ENCODE measurements around the gene SLC38A10.

Gene SLC38A10

DNA sequence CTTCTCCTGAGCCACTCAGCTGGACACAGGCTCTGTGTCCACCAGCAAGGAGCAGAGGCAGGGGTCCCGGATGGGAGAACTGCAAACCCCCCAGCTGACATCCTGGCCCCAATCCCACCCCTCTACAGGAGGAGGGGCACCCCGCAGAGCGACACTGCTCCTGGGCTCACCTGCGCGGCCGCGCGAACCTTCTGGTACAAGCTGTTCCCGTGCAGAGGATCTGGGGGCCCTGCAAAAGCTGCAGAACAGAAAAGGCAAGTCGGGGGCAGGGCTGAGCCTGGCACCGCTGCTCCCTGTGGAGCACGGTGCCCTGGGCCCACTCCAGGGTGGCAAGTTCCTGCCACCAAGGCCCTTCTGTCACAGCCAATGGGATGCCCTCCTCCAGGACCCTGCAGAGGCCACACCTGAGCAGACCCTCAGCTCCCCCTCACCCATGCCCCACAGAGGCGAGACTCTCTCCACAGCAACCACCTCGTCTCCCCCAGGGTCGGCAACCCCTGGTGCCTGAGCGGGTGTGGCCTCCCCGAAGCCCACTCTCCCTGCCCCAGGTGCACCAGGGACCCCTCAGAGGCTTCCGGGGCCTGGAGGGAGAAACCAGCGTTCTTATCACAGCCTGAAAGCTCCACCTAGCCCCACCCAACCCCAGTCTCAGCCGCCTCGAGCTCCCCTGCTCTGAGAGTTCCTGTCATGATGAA lies 61.1 kb downstream of the SLC38A10 start:
- Histone ChIP-seq H3K9me3 (ENCODE audit: severe bottlenecking) (no peaks in the 10 kb centered on the region), H3K4me1 (ENCODE audit: insufficient read depth, poor library complexity, severe bottlenecking) (no peaks in the 10 kb centered on the region), H3K27me3 (ENCODE audit: insufficient read depth, poor library complexity, severe bottlenecking) (no peaks in the 10 kb centered on the region), H3K27ac (ENCODE audit: poor library complexity, severe bottlenecking) (no peak overlapping the region), H3K36me3 (ENCODE audit: low read depth) (peaks cover 16% of the 10 kb centered on the region), H3K4me3 (ENCODE audit: severe bottlenecking) (no peak overlapping the region)
- DNase-seq (ENCODE audit: low spot score) (no peak), ATAC-seq (ENCODE audit: low read depth) (no peak)
- TF ChIP-seq CTCF (IDR thresholded peaks at IDR 0.05; ENCODE audit: poor library complexity, severe bottlenecking) = no peak

- no peaks in the 10 kb centered on the region for H3K27me3 ChIP-seq (ENCODE audit: insufficient read depth, poor library complexity, severe bottlenecking)
- H3K4me3 ChIP-seq (ENCODE audit: severe bottlenecking) = no peak overlapping the region
- ATAC-seq (ENCODE audit: low read depth) (no peak), DNase-seq (ENCODE audit: low spot score) (no peak)
- H3K36me3 ChIP-seq (ENCODE audit: low read depth) = peaks cover 16% of the 10 kb centered on the region
- no peak for TF ChIP-seq CTCF (IDR thresholded peaks at IDR 0.05; ENCODE audit: poor library complexity, severe bottlenecking)
- H3K9me3 ChIP-seq (ENCODE audit: severe bottlenecking) = no peaks in the 10 kb centered on the region
- no peak overlapping the region for H3K27ac ChIP-seq (ENCODE audit: poor library complexity, severe bottlenecking)
- no peaks in the 10 kb centered on the region for H3K4me1 ChIP-seq (ENCODE audit: insufficient read depth, poor library complexity, severe bottlenecking)
These were observed 61.8 kb downstream of the SLC38A10 start for GRCh38 chr17:81233316-81233715.

DNA sequence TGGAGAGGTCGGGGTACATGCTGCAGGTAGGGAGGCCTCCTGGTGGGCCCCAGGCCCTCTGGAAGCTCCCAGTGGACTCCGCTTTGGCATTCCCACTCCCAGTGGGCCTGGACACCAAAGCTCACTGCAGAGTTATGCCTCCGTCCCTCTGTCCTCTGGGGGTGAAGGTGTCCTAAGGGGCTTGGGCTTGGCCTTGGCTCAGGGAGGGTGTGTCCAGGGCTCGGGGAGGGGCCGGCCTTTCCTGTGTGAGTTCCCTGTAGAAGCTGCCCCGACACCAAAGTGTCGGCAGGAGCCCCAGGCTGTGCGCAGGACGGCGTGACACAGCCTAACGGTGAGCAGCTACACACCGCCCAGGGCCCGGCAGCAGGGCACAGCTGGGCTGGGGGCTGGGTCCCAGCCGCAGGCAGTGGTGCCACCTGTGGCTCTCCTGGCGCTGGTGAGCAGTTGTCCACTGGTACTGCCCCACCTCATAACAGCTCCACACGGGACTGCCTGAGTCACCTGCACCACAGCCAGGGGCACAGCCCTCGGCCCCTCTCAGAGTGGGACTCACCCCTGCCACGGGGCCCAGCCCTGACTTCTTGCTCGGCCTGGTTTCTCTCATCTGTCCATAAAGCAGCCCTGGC lies 62.4 kb downstream of the SLC38A10 start:
- Histone ChIP-seq H3K27ac (ENCODE audit: poor library complexity, severe bottlenecking) (no peak overlapping the region), H3K36me3 (ENCODE audit: low read depth) (peaks cover 16% of the 10 kb centered on the region), H3K4me1 (ENCODE audit: insufficient read depth, poor library complexity, severe bottlenecking) (no peaks in the 10 kb centered on the region), H3K9me3 (ENCODE audit: severe bottlenecking) (no peaks in the 10 kb centered on the region), H3K4me3 (ENCODE audit: severe bottlenecking) (no peak overlapping the region), H3K27me3 (ENCODE audit: insufficient read depth, poor library complexity, severe bottlenecking) (no peaks in the 10 kb centered on the region)
- no peak for ATAC-seq (ENCODE audit: low read depth)
- TF ChIP-seq CTCF (IDR thresholded peaks at IDR 0.05; ENCODE audit: poor library complexity, severe bottlenecking) = no peak
- no peak for DNase-seq (ENCODE audit: low spot score)

DNA sequence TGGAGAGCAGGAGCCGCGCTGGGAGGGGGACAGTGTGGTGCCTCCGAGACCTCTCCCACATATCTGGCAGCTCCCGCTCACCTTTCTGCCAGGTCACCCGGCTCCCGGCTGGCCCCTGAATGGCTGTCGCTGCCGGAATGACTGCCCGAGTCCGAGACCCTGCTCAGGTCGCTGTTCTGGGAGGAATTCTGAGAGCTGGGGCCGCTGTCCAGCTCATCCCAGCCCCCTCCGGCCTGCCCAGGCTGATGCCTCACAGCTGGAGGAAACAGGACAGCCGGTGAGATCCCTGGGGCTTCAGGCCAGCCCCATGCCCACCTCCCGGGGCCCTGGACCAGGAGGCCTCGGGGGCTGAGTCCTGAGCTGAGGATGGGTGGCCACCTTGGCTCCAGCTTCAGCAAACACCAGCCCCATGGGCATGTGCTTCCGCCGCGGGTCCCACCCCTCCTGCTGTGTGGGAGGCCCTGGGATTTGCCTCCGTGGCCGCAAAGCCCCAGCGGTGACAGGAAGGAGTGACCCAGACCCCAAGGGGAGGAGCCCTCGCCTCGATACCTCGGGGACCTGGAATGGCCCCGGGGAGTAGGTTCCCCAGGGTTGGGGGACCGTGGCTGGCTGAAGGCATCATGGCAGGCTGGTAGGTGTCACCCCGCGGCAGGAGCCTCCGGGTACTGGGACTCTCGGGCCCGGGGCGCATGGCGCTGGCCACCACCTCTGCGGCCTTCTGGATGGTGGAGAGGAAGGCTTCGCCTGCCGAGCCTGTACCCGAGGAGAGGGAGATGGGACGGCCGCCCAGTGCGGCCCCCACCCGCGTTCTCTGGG lies 63.1 kb downstream of the SLC38A10 start:
- DNase-seq (ENCODE audit: low spot score) (no peak), ATAC-seq (ENCODE audit: low read depth) (no peak)
- peaks cover 16% of the 10 kb centered on the region for H3K36me3 ChIP-seq (ENCODE audit: low read depth)
- no peaks in the 10 kb centered on the region for H3K4me1 ChIP-seq (ENCODE audit: insufficient read depth, poor library complexity, severe bottlenecking)
- no peaks in the 10 kb centered on the region for H3K27me3 ChIP-seq (ENCODE audit: insufficient read depth, poor library complexity, severe bottlenecking)
- no peak for TF ChIP-seq CTCF (IDR thresholded peaks at IDR 0.05; ENCODE audit: poor library complexity, severe bottlenecking)
- H3K4me3 ChIP-seq (ENCODE audit: severe bottlenecking) = no peak overlapping the region
- H3K9me3 ChIP-seq (ENCODE audit: severe bottlenecking) = peaks cover 2% of the 10 kb centered on the region
- H3K27ac ChIP-seq (ENCODE audit: poor library complexity, severe bottlenecking) = no peak overlapping the region
